Activated CD4-positive, alpha-beta T cell treated with anti-CD3 and anti-CD28 coated beads, Interleukin-2, amount 50 U/mL, for 48 hours (primary cell): Measurements from ENCODE around the gene SPATA22.
"Not testable (repeated sequence)": the region's sequence is repeated elsewhere in the genome, so short reads cannot be mapped to it uniquely, and the experiment has no call there.

Experiments used
- DNase-seq, 2 experiments: peaks; one replicate each; pipeline ENCODE4 v3.0.0-alpha.2; 2020

SPATA22 gene

DNA sequence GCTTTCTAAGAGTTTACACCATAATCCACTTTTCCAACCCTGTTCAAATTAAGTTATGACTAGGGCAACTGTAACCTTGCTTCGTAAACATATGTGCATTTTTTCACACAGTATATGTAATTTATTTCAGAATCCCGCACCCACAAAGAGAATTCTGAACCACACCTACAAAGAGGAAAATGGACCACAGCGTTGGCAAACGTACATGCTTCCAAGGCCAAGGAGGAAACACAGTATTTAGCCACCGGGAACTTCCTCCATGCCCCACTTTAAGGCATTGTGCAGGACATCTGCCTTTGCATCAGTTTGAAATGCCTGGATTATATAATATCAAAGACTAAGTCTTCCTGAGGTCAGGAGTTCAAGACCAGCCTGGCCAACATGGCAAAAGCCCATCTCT is 2.1 kb downstream of the SPATA22 start:
- no peak for DNase-seq

- DNase-seq = not testable (repeated sequence)
Measured at GRCh38 chr17:3466355-3466754, 5.3 kb downstream of the SPATA22 start.

DNA sequence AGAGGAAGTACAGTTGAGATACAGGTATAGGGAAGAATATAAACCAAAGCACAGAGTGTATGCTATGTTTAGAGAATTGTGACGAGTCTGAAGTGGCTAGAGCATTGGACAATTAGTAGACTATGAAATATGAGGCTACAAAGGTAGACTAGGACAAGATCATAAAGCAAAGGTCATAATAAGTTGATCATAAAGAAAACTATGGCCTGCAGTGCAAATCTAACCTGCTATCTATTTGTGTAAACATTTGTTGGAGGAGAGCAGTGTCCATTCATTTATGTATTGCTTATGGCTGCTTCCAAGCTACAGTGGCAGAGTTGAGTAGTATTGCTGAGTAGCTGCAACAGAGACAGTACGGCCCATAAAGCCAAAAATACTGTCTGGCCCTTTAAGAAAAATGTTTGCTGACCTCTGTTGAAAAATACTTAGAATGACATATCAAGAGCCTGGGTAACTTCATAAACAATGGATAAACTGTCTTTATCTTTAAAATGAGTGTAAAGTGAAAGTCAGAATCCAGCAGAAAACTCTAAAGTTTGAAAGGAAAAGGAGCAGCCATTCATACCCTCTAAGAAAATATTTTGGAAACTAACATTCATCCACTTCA is 23.5 kb downstream of the SPATA22 start:
- no peak for DNase-seq

DNA sequence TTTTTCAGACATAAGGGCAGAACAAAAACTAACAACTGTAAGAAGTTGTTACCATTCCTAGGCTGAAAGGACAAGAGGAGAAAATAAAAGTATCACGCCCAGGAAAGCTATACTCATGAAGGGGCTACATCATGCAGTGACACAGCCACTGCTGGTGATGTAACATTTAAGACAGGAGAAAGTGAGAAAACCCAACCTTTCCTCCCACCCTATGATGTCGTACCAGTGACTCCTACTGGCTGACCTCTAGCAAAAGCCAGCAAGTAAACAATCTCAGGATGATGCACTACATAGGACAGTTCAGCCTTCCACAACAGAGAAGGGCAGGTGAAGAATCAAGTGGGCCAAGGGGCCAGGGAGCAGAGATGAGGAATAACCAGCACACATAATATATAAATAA is 24.0 kb downstream of the SPATA22 start:
- no peak for DNase-seq

GRCh38 chr17:3440451-3440850 is 31.2 kb downstream of the SPATA22 start:
- DNase-seq = no peak

DNA sequence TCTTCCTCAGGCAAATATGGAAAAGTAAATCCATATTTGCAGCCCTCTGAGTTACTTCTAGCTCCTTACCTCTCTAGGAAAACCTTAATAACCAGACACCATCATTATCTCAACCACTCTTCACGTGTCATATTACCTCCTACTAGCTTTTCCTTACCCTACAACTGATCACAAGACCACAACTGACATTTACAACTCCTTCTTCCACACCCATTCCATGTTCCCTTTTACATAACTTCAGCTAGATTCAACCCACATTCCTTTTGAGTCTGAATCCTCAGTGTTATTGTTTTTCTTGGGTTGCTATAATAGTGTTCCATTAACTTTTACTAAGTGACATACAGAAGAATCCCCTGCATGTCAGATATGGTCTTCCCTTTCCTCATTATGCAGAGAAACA is 33.3 kb downstream of the SPATA22 start:
- DNase-seq = no peak

DNA sequence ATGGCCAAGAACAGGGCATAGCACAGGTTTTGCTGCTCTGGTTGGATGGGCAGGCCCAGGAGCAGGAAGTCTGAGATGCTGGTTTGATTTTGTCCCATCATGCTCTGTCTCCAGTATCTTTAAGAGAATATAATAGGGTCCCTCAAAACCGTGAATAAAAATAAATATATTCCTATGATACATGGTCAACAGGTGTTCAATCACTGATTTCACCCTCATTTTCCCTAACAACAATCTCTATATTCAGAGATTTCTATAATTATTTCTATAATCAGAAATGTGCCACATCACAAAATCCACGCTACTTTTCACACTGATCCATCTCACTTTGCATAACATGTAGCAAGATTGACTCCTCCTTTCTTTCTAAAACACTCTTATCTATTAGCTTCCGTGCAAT is 37.9 kb downstream of the SPATA22 start, which contains the start of gene OR1E2:
OR1E2 (minus strand) TSS at position 101 of the 400 bp plus-strand sequence; CDS start at position 101, 0 bp downstream.
- DNase-seq = no peak

DNA sequence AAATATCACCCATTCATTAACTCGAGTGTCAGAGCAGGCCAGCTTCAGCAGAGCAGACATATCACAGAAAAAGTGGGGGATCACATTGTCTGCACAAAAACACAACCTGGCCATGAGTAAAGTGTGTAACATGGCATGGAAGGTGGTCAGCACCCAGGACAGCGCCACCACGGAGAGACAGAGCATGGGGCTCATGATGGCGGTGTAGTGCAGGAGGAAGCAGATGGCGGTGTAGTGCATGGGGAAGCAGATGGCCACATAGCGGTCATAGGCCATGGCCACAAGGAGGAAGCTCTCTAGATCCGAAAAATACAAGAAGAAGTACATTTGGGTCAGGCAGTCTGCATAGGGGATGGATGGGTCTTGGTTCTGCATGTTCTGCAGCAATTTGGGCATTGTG is 38.4 kb downstream of the SPATA22 start:
- DNase-seq = peak; percentile 20 to 32

DNA sequence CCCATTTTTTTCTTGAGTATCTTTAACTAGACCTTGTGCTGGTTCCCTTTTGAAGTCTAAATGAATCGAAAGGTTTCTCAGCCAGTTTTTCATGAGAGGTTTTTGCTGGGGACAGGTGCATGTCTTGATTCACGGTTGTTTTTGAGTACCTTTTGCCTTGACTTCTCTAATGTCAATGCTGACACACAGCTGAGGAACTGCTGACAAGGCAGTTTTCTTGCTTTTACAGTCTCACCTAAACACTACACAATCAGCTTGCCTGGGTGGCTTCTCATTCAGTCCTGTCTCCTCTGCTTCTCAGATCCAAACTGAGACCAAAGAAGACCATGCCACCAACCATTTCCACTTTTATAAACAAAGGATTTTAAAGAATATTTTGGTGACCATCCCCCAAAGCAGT is 53.4 kb downstream of the SPATA22 start:
- no peak for DNase-seq

DNA sequence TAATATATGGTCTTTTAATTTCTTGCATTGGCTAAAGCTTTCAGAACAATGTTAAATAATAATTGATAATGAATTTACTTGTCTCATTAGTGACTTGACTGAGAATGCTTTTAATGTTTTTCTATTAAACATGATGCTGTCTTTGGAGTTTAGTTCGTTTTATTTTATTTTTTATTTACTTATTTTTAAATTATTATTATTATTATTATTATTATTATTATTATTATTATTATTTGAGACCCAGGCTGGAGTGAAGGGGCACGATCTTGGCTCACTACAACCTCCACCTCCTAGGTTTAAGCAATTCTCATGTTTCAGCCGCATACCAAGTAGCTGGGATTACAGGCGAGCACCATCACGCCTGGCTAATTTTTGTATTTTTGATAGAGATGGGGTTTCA is 56.0 kb downstream of the SPATA22 start:
- no peak for DNase-seq

GRCh38 chr17:3412216-3412615 is 59.4 kb downstream of the SPATA22 start:
- DNase-seq = not testable (repeated sequence)

DNA sequence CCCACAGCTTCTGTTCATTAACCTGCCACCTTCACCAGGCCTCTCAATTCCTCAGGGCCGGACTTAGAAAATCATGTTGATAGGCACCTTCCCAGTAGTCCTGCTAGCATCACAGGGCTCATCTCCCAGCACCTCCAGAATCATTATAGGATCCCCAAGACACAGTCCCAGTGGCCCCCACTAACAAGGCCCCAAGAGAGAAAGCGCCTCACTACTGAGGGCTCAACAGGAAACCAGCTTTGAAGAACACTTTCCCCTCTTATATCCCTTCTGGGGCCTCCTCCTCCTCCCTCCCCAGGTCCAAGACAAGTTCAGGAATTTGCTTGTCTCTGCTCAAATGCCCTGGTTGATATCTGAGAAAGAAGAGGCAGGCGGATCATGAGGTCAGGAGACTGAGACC is 60.5 kb downstream of the SPATA22 start, which contains the start of gene OR3A3:
OR3A3 (plus strand) TSS at position 301 of the 400 bp plus-strand sequence.
- DNase-seq = no peak

GRCh38 chr17:3403856-3404255 is 67.8 kb downstream of the SPATA22 start:
- not testable (repeated sequence) for DNase-seq

DNA sequence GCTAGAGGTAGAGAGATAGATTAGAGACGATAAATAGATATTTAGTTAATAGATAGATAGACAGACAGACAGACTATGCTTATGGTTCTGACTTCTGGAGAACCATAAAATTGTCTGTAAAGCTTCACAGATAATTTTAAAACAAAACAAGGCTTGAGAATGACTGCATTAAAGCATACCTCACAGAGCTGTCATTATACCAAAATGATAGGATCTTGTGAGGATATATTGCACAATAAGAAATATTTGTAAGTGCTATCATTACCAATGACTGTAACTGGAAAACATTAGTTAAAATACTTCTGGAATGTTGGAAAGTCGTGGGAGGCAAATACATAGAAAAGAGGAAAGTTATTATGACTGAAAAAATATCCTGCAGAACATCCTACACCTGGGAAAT is 69.8 kb downstream of the SPATA22 start:
- DNase-seq = no peak

DNA sequence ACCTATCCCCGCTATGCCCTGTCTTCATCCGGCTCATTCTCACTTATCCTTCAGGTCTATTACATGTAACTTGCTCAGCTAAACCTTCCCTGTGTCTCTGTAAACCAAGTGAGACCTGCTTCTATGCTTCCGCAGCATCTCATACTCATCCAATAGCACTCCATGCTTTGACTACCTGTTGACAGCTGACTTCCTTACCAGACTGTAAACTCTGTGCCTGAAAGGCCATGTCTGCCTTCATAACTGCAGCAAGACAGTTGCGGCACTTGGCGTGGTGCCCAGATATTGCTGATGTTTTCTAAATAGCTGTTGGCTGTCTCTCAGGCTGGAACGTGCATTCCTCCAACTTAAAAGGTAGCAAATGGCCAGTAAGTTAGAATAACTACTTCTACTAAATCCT is 71.6 kb downstream of the SPATA22 start:
- DNase-seq = no peak

DNA sequence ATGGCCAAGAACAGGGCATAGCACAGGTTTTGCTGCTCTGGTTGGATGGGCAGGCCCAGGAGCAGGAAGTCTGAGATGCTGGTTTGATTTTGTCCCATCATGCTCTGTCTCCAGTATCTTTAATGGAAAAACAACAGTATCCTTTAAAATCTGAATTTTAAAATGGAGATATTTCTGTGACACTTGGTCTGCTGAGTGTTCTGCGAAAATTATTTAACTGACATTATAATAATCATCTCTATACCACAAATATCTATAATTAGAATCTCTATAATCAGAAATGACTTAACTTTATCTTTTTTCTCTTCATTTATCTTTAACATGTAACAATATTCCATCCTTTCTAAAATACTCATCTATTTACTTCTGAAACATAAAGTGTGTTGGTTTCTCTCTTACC is 73.3 kb downstream of the SPATA22 start, which contains the start of gene OR1E1:
OR1E1 (minus strand) TSS at position 101 of the 400 bp plus-strand sequence; CDS start at position 101, 0 bp downstream.
- DNase-seq = no peak

DNA sequence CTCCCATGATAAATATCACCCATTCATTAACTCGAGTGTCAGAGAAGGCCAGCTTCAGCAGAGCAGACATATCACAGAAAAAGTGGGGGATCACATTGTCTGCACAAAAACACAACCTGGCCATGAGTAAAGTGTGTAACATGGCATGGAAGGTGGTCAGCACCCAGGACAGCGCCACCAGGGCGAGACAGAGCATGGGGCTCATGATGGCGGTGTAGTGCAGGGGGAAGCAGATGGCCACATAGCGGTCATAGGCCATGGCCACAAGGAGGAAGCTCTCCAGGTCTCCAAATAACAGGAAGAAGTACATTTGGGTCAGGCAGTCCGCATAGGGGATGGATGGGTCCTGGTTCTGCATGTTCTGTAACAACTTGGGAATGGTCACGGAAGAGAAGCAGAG is 73.8 kb downstream of the SPATA22 start:
- DNase-seq = peak in 1 of 2 experiments; percentile 10
